HG03571 (cell line): ENCODE measurements around the gene BTBD9.

Experiments used
- ATAC-seq: cut with Tn5 transposase; IDR thresholded peaks from one replicate; pipeline ENCODE4 v1.9.1; 2021; ENCODE audit not compliant: unreplicated experiment

BTBD9 gene

GRCh38 chr6:38603496-38603895 is 36.2 kb downstream of the BTBD9 start:
- no peak for ATAC-seq

DNA sequence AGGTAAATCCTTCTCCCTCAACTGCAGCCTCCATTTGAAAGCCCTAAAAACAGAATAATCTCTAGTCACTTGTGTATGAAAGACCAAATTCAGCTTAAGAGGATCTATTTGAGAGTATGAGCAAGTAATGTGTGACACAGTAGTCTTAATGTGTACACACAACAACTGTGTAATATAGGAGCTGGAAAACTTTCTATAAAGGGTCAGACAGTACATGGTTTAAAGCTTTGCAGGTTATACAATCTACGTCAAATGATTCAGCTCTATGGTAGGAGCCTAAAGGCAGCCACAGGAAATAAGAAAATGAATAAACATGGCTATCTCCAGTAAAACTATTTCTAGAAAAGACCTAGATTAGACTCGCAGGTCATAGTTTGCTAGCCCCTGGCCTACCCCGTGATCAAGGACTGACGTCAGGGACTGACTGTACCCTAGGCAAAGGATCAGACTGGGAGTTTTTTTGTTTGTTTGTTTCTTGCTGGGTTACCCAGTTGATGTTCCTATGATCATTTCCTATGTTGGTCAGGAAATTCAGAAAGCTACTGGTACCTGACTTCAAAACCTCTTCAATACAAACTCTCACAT is 39.7 kb downstream of the BTBD9 start:
- ATAC-seq = no peak

GRCh38 chr6:38599261-38599660 is 40.5 kb downstream of the BTBD9 start:
- ATAC-seq = no peak

- ATAC-seq = no peak
Measured at GRCh38 chr6:38593998-38594665, 45.6 kb downstream of the BTBD9 start.

GRCh38 chr6:38593409-38593808 is 46.3 kb downstream of the BTBD9 start:
- no peak for ATAC-seq

DNA sequence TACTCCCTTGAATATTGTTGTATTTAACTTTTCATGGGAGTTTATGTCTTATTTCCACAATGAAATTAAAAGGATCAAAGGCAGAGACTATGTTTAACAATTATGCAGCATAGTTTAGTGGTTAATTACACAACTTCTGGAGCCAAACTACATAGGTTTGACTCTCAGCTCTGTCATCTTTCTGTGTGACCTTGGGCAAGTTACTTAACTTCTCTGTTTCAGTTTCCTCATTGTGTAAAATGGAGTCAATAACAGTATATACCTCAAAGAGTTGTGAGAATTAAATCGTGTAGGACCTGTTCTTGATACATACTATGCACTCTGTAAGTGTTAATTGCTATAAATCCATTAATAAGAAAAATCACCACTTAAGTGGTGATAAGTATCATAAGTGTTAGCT is 48.3 kb downstream of the BTBD9 start:
- no peak for ATAC-seq

DNA sequence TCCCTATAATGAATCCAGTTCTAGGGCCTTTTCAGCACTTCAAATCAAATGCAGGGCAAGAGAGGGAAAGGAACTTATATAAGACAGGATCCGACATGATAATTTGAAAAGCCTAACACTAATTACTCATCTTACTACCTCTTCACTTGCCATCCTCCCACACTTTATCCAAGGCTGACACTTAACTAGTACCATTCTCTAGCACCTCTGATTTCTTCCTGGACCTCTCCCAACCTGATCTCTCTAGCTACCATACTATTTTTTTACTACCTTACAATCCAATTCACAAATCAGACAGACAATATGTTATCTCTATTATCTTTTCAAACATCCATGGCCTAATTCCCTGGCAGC is 50.4 kb downstream of the BTBD9 start:
- ATAC-seq = no peak

DNA sequence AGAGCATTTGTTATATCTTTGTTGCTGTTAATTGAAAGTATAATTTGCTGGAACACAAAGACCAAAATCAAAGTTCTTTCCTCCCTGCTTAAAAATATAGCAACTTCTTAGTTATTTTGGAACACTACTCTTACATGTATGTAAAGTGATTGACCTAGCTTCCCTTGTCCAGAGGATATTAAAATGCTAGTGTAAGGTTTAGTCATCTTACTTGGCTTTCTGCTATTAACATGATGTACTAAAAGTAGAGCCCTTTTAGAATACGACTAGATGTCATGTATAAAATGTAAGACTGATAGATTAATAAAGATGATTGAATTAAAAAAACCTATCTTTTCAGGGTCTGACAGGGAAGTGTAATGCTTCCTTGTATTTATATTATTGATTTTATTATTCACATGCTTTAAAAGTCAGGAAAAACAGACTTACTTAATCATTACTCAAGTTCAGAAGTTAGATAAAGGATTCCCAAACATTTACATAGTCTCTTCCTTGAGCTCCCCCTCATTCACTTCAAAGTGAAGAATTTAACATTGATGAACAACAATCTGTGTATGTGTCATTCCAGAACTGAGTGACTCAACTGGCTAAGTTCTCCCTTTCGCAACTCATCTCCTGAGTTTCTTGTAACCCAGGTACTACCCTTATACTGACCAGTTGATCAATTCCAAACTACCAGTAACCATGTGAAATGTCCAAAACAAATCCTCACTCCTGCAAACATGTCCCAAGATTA is 50.9 kb downstream of the BTBD9 start:
- ATAC-seq = no peak

GRCh38 chr6:38587766-38588362 is 51.9 kb downstream of the BTBD9 start:
- ATAC-seq = no peak

- no peak for ATAC-seq
Measured at GRCh38 chr6:38586992-38587391, 52.7 kb downstream of the BTBD9 start.

DNA sequence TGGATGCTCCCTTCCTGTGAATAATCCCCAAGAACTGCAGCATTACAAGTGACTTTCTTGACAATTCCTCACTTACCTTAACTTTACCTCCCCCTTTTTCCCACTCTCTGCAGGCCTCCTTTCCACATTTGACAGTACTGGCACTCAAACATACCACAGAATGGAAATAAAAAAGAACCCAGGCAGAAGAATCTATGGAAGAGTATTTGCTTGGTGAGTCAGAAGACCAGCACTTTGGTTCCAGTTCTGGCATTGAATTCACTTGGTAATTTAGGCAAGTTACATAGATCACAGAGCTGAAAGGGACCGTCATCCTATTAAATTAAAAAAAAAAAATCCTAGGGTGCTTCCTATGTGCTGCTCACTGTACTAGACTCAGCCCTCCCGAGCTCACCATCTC is 55.0 kb downstream of the BTBD9 start:
- ATAC-seq = no peak

DNA sequence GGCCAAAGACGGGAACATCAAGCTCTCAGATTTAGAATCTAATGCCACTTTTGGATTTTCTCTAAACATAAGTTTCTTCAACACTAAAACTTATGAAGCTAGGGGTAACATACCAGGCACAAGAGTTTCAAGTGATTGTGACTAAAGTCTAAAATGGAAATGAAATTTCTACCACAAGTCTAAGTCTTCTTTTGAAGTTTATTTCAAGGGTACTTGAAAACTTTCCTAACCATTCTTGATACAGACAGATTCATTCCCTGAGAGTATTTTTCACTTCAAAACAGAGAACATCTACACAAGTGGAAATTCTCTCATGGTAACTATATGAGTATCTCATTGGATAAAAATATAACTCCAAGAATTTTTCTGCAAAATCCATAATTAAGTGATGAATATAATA is 56.2 kb downstream of the BTBD9 start:
- ATAC-seq = no peak

DNA sequence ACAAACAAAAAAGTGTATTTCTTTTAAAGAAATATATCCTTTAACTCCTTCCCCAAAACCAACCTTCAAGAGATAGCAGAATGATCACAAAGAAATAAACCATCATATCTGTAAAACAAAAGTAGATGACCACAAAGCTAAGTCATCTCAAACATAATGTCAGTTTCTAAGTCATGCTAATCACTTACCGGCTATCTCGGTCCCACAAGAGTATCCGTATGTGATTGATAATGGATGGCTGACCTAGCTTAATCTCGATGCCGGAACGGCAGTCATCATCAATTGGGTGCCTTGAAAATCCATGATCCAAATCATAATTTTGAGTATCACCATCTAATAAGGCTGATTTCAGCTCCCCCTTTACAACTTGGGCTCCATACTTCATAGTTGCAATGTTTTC is 59.7 kb downstream of the BTBD9 start:
- no peak for ATAC-seq

DNA sequence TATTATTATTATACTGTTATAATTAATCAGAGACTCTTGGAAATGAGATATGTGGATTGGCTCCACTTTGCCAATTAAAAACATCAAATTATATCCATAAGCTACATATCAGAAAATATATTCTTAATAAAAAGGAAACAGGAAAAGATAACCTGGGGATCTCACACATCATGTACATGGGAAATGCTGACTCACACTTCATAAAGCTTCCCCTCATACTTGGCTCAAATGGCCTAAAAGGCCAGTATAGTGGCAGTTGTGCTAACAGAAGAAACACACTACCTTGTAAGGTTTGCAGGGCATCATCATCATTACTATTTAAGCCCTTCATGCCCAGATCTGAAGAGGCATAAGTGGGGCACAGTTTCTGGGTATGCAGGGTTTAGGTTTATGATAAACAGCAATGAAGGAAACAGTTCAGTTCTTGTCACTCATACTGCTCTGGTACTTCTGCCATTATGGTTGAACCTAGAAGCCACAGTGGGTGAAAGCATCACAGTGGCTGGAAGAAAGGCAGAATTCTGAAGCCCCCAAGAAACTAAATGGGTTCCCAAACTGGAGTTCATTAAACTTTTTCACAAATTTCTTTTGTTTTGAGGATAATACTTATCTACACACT is 60.6 kb downstream of the BTBD9 start:
- ATAC-seq = no peak

DNA sequence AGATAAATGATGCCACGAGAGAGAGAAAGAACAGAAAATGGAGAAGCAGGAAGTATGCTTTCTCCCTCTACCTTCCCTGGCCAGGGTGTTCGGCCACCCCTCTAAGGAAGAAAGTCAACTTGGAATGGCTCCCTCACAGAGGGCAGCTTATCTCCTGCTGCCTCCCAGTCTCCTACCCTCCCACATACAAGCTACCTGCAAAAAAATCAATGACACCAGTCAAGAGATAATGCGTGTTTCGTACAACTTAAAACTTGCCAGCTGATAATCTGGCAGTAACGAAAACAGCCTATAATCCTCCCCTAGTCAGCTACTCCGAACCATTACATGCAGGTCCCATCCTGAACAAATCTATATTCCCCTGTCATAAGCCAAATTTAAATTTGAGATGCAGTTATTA is 61.7 kb downstream of the BTBD9 start:
- no peak for ATAC-seq

DNA sequence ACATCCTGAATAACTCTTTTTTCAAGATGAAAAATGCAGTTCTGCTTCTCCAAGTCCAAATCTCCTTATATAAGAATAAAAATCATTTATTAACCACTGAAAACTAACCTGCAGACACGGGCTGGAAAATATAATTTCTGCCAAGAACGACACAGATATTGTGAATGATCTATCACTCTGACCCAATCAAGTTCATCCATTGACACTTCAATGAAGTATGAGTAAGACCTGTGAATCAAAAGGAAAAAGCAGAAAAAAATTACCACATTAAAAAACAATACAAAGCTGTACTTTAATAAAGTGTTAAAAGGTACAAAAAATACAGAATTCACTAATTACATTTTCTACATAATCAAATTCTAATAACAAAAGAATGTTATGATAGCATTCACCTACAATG is 62.2 kb downstream of the BTBD9 start:
- ATAC-seq = no peak

GRCh38 chr6:38573801-38574395 is 65.8 kb downstream of the BTBD9 start:
- ATAC-seq = no peak

DNA sequence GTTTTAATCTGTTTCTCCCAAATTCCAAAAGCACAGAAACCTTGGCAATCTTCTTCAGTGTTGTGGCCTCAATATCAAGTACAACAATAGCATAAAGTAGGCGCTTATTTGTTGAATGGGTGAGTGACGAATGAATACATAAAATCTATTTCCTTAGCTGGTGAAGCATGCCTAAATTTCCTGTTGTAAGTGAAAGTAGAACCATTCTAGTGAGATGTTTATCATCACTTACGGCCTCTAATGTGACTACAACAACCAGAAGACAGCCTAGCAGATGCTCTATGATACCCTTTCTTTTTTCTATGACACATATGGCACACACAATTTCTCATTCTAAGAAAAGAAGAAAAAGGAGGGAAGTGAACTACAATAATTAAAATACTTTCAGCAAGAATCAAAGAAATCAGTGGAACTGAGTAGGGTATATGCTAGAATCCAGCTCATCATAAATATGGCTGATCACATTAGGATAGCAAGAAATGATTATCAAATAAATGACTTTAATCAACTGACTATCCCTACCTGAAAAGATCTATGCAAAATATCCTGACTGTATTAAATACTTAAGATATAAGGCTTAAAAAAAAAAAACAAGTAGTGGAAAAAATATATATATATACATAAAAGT is 67.4 kb downstream of the BTBD9 start:
- peak; percentile 73 for ATAC-seq

- ATAC-seq = no peak
Measured at GRCh38 chr6:38571721-38572120, 68.0 kb downstream of the BTBD9 start.

- no peak for ATAC-seq
Measured at GRCh38 chr6:38570750-38571149, 69.0 kb downstream of the BTBD9 start.

- no peak for ATAC-seq
Measured at GRCh38 chr6:38567436-38567835, 72.3 kb downstream of the BTBD9 start.
